H1 (cell line): ENCODE results near the gene P2RX7. TPM values are rescaled to one million over a fixed set of nuclear protein-coding genes. Genes with fewer than 3 reads are reported as not detected.

Experiments used
- BRCA1 ChIP-seq: IDR thresholded peaks from 2 replicates; pipeline ENCODE4 v1.6.1; 2012; ENCODE audit warnings: low read depth, low read length, improper control_type of control experiment
- KDM1A ChIP-seq: fragments of 200-600, 300-600 bp; sonication (generic); IDR thresholded peaks from 2 replicates; pipeline ENCODE4 v1.7.1; 2016; ENCODE audit warnings: mild to moderate bottlenecking, low read length, borderline replicate concordance
- MAX ChIP-seq: IDR thresholded peaks from 2 replicates; pipeline ENCODE4 v1.6.1; 2012; ENCODE audit warnings: inconsistent platforms
- RAD21 ChIP-seq, 2 experiments: IDR thresholded peaks in 1 of 2; conservative IDR thresholded peaks in 1 of 2; 2 replicates each; pipeline ENCODE4 v1.6.1; 2011; ENCODE audit warnings: low read depth in 2 of 2, low read length in 2 of 2, improper control_type of control experiment in 1 of 2, inconsistent platforms in 1 of 2, mild to moderate bottlenecking in 1 of 2, moderate library complexity in 1 of 2
- SUZ12 ChIP-seq: fragments of 200-600 bp; sonication (generic); IDR thresholded peaks from 2 replicates; pipeline ENCODE4 v1.6.1; 2012; ENCODE audit warnings: mild to moderate bottlenecking, inconsistent platforms, low read length, moderate library complexity, mixed read lengths
- TCF12 ChIP-seq: IDR thresholded peaks from 2 replicates; pipeline ENCODE4 v1.6.1; 2011; ENCODE audit warnings: low read depth, mild to moderate bottlenecking, low read length
- TEAD4 ChIP-seq: IDR thresholded peaks from 2 replicates; pipeline ENCODE4 v1.6.1; 2012; ENCODE audit warnings: low read depth, low read length, inconsistent platforms, mixed read lengths
- polyA plus RNA-seq, 7 experiments: library from polyadenylated mRNA; depleted of rRNA in 3 of 7; stranded (reverse) in 5 of 7; unstranded in 2 of 7; fragments of >200 nt in 5 of 7; fragments of 200-250 nt in 2 of 7; gene quantifications; 1 replicate in 5 of 7; 2 replicates in 1 of 7; 4 replicates in 1 of 7; pipeline versions ENCODE4 v1.2.1 to v1.2.3, GENCODE V29; 2011 to 2013; ENCODE audit warnings: missing spikeins in 2 of 7, mixed read lengths in 2 of 7
- total RNA-seq: library from RNA; stranded (reverse); fragmentation: NEBNext Ultra II Directional; extraction: Animal tissue kit (Norgen Biotek cat#: 25700); gene quantifications from 2 replicates; pipeline ENCODE4 v1.2.1, GENCODE V29; 2021

The P2RX7 gene
- total and polyA plus RNA-seq, 2 of the 8 experiments (the other 6 are each of a cell fraction or from before 2014, with no cell fraction given): 0.38 to 0.56 TPM

GRCh38 chr12:121095544-121096198, 37.0 kb upstream of the P2RX7 start (continued):
- TF ChIP-seq MAX: peak; percentile 24; the same call in 1 of the 2 replicates
- TF ChIP-seq TCF12: no peak
- TF ChIP-seq RAD21 (IDR thresholded peaks at IDR 0.05 in 1 of 2, conservative IDR thresholded peaks at IDR 0.05 in 1 of 2; ENCODE audit: low read depth in 2 of 2, low read length in 2 of 2): peak; percentile 70 to 80
- no peak for TF ChIP-seq BRCA1
- no peak for TF ChIP-seq TEAD4
- TF ChIP-seq SUZ12: peak; percentile 36; the same call in 1 of the 2 replicates
- no peak for TF ChIP-seq KDM1A
